GM23338 (cell line): ENCODE results near the gene IL22RA1. TPM values are rescaled to one million over a fixed set of nuclear protein-coding genes. Genes with fewer than 3 reads are reported as not detected.

Source experiments
- ATAC-seq: fragments of 200-7000 bp; cut with Tn5 transposase; 3 replicates; pipeline ENCODE4 v1.9.1; 2020
- DNase-seq: peaks from one replicate; pipeline ENCODE4 v3.0.0-alpha.2; 2015; ENCODE audit warnings: low spot score
- H2AFZ ChIP-seq: fragments of 200-600 bp; sonication (generic); 2 replicates; pipeline ENCODE4 v1.8.0; 2016; ENCODE audit warnings: antibody characterized with exemption, mild to moderate bottlenecking, moderate library complexity
- H3F3A ChIP-seq: fragments of 200-600 bp; sonication (generic); replicated peaks from 2 replicates; pipeline ENCODE4 v1.8.0; 2017; ENCODE audit warnings: antibody characterized with exemption, mixed run types, low read depth
- H3K27ac ChIP-seq: fragments of 200-600 bp; sonication (generic); 2 replicates; pipeline ENCODE4 v1.6.1; 2016; ENCODE audit warnings: low read depth
- H3K27me3 ChIP-seq: fragments of 200-600 bp; sonication (generic); 2 replicates; pipeline ENCODE4 v1.8.0; 2016; ENCODE audit warnings: mild to moderate bottlenecking, mixed run types, moderate library complexity; ENCODE audit not compliant: insufficient read depth
- H3K36me3 ChIP-seq: fragments of 200-600 bp; sonication (generic); 2 replicates; pipeline ENCODE4 v1.8.0; 2016; ENCODE audit warnings: mild to moderate bottlenecking; ENCODE audit not compliant: insufficient read depth
- H3K4me1 ChIP-seq: fragments of 200-600 bp; sonication (generic); 2 replicates; pipeline ENCODE4 v1.8.0; 2016; ENCODE audit warnings: mild to moderate bottlenecking, moderate library complexity; ENCODE audit not compliant: insufficient read depth
- H3K4me2 ChIP-seq: fragments of 200-600 bp; sonication (generic); 2 replicates; pipeline ENCODE4 v1.7.1; 2017; ENCODE audit warnings: mixed run types
- H3K4me3 ChIP-seq: fragments of 200-600 bp; sonication (generic); 2 replicates; pipeline ENCODE4 v1.6.1; 2016; ENCODE audit warnings: mixed run types
- H3K79me2 ChIP-seq: fragments of 200-600 bp; sonication (generic); replicated peaks from 2 replicates; pipeline ENCODE4 v1.8.0; 2017; ENCODE audit warnings: mild to moderate bottlenecking; ENCODE audit not compliant: insufficient read depth
- H3K9me2 ChIP-seq: fragments of 200-600 bp; sonication (generic); 2 replicates; pipeline ENCODE4 v1.8.0; 2017; ENCODE audit not compliant: insufficient read depth
- H4K20me1 ChIP-seq: fragments of 200-600 bp; sonication (generic); replicated peaks from 2 replicates; pipeline ENCODE4 v1.8.0; 2017; ENCODE audit warnings: mild to moderate bottlenecking; ENCODE audit not compliant: insufficient read depth
- H3K27ac Mint-ChIP-seq: 2 replicates; pipeline ENCODE4 v1.8.0; 2020; ENCODE audit warnings: inconsistent platforms, mild to moderate bottlenecking, moderate library complexity, mixed read lengths
- H3K27me3 Mint-ChIP-seq: 3 replicates; pipeline ENCODE4 v1.8.0; 2022; ENCODE audit warnings: low read depth, mild to moderate bottlenecking, moderate library complexity, mixed read lengths, inconsistent platforms; ENCODE audit not compliant: insufficient read depth, poor library complexity
- H3K36me3 Mint-ChIP-seq: 3 replicates; pipeline ENCODE4 v1.8.0; 2021; ENCODE audit warnings: low read depth, mild to moderate bottlenecking, inconsistent platforms, moderate library complexity, mixed read lengths
- H3K4me1 Mint-ChIP-seq: 3 replicates; pipeline ENCODE4 v1.8.0; 2020; ENCODE audit warnings: mild to moderate bottlenecking, inconsistent platforms, mixed read lengths
- H3K4me3 Mint-ChIP-seq: 3 replicates; pipeline ENCODE4 v1.8.0; 2021; ENCODE audit warnings: moderate library complexity, mild to moderate bottlenecking, inconsistent platforms, mixed read lengths
- H3K9me3 Mint-ChIP-seq: 3 replicates; pipeline ENCODE4 v1.8.0; 2020; ENCODE audit warnings: moderate library complexity, mild to moderate bottlenecking, inconsistent platforms, mixed read lengths
- CREB1 ChIP-seq: fragments of 250-450 bp; sonication (Bioruptor Pico); IDR thresholded peaks from 2 replicates; pipeline ENCODE4 v1.5.0; 2020; ENCODE audit warnings: low read depth, mild to moderate bottlenecking, moderate library complexity
- CTCF ChIP-seq, 2 experiments: fragments of 200-600 bp in 1 of 2; sonication (generic) in 1 of 2; conservative IDR thresholded peaks; 2 replicates each; pipeline versions ENCODE4 v1.5.1 to v1.6.1; 2016 to 2017; ENCODE audit warnings: antibody characterized with exemption in 2 of 2, low read depth in 2 of 2, mild to moderate bottlenecking in 2 of 2, moderate library complexity in 1 of 2
- ETS1 ChIP-seq: IDR thresholded peaks from 2 replicates; pipeline ENCODE4 v1.6.1; 2016; ENCODE audit warnings: antibody characterized with exemption
- EZH2 ChIP-seq: fragments of 200-600 bp; sonication (generic); IDR thresholded peaks from one replicate; pipeline ENCODE4 v1.8.0; 2017; ENCODE audit warnings: antibody characterized with exemption, mild to moderate bottlenecking, low read depth; ENCODE audit not compliant: unreplicated experiment
- EZH2phosphoT487 ChIP-seq: fragments of 200-600 bp; sonication (generic); IDR thresholded peaks from one replicate; pipeline ENCODE4 v1.8.1; 2018; ENCODE audit warnings: antibody characterized with exemption; ENCODE audit not compliant: unreplicated experiment
- JUNB ChIP-seq: IDR thresholded peaks from one replicate; pipeline ENCODE4 v1.6.1; 2016; ENCODE audit warnings: antibody characterized with exemption; ENCODE audit not compliant: unreplicated experiment
- NANOG ChIP-seq: IDR thresholded peaks from 2 replicates; pipeline ENCODE4 v1.6.1; 2016; ENCODE audit warnings: antibody characterized with exemption, borderline replicate concordance
- REST ChIP-seq: IDR thresholded peaks from one replicate; pipeline ENCODE4 v1.6.1; 2018; ENCODE audit warnings: antibody characterized with exemption; ENCODE audit not compliant: unreplicated experiment
- STAT1 ChIP-seq: IDR thresholded peaks from one replicate; pipeline ENCODE4 v1.6.1; 2016; ENCODE audit warnings: antibody characterized with exemption; ENCODE audit not compliant: unreplicated experiment
- ZNF114 ChIP-seq: fragments of 250-450 bp; sonication (Bioruptor Pico); IDR thresholded peaks from 2 replicates; pipeline ENCODE4 v1.5.0; 2020; ENCODE audit warnings: mild to moderate bottlenecking, moderate library complexity
- ZNF331 ChIP-seq: fragments of 250-450 bp; sonication (Bioruptor Pico); IDR thresholded peaks from 2 replicates; pipeline ENCODE4 v1.5.0; 2020; ENCODE audit warnings: low read depth, mild to moderate bottlenecking, moderate library complexity
- polyA plus RNA-seq: library from polyadenylated mRNA; unstranded; fragments of >200 nt; fragmentation: Nextera tagmentation; extraction: Ambion mirVana; gene quantifications from 2 replicates; pipeline ENCODE4 v1.2.1, GENCODE V29; 2016
- total RNA-seq: library from RNA; depleted of rRNA; stranded (reverse); fragments of >200 nt; shearing (Covaris generic); gene quantifications from 2 replicates; pipeline ENCODE4 v1.2.3, GENCODE V29; 2014
- TF ChIP-seq, protein P1 (sequence below): fragments of 250-450 bp; sonication (Bioruptor Pico); IDR thresholded peaks from 2 replicates; pipeline ENCODE4 v1.5.0; 2020; ENCODE audit warnings: mild to moderate bottlenecking, moderate library complexity

The IL22RA1 gene
- total and polyA plus RNA-seq, 2 experiments from 2014 or later: 0.11 to 0.28 TPM

DNA sequence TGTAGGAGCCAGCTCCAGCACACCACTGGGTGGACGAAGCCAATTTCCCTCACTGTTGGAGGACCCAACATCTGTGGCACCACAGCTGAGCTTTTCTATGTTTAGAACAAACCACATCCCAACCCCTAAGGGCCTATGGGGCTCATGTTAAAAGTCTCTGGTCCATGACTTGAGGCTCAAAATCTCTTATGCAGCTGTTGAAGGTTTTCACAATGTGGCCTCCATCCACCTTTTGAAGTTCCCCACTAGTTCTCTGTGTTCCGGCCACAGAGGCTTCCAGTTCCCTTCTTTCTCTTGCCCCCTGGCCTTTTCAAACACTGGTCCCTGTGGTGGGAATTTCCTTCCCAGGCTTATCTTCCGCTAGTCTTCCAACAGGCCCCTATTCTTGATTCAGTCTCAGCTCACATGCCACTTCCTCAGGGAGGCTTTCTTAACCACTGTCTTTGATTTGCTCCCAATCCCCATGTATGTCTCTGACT, 48.1 kb upstream of the IL22RA1 start (continued):
- TF ChIP-seq CTCF (conservative IDR thresholded peaks at IDR 0.05; ENCODE audit: low read depth in 2 of 2): no peak
- TF ChIP-seq ZNF114: no peak
- no peak for TF ChIP-seq ZNF331
- TF ChIP-seq EZH2phosphoT487: no peak

GRCh38 chr1:24189528-24189927, 46.6 kb upstream of the IL22RA1 start:
- Histone ChIP-seq H3K4me3 (no peak overlapping the region), H3K79me2 (0 out of 2 replicates have a peak, but pooled peaks cover 1% of the 10 kb centered on the region), H3K27ac (no peak overlapping the region), H3K9me2 (no peaks in the 10 kb centered on the region), H2AFZ (no peak overlapping the region), H4K20me1 (no peaks in the 10 kb centered on the region), H3K27me3 (no peaks in the 10 kb centered on the region), H3K4me2 (no peak overlapping the region), H3K4me1 (peaks cover 12% of the 10 kb centered on the region), H3F3A (no peaks in the 10 kb centered on the region), H3K36me3 (no peaks in the 10 kb centered on the region)
- no peak for TF ChIP-seq EZH2phosphoT487
- no peak for TF ChIP-seq NANOG
- TF ChIP-seq CREB1 (CRISPR knock-in tag): no peak
- no peak for TF ChIP-seq ZNF331
- no peak for TF ChIP-seq JUNB
- no peak for TF ChIP-seq EZH2
- TF ChIP-seq ETS1: no peak
- no peak for TF ChIP-seq REST
- no peak for TF ChIP-seq ZNF114
- TF ChIP-seq, protein P1, sequence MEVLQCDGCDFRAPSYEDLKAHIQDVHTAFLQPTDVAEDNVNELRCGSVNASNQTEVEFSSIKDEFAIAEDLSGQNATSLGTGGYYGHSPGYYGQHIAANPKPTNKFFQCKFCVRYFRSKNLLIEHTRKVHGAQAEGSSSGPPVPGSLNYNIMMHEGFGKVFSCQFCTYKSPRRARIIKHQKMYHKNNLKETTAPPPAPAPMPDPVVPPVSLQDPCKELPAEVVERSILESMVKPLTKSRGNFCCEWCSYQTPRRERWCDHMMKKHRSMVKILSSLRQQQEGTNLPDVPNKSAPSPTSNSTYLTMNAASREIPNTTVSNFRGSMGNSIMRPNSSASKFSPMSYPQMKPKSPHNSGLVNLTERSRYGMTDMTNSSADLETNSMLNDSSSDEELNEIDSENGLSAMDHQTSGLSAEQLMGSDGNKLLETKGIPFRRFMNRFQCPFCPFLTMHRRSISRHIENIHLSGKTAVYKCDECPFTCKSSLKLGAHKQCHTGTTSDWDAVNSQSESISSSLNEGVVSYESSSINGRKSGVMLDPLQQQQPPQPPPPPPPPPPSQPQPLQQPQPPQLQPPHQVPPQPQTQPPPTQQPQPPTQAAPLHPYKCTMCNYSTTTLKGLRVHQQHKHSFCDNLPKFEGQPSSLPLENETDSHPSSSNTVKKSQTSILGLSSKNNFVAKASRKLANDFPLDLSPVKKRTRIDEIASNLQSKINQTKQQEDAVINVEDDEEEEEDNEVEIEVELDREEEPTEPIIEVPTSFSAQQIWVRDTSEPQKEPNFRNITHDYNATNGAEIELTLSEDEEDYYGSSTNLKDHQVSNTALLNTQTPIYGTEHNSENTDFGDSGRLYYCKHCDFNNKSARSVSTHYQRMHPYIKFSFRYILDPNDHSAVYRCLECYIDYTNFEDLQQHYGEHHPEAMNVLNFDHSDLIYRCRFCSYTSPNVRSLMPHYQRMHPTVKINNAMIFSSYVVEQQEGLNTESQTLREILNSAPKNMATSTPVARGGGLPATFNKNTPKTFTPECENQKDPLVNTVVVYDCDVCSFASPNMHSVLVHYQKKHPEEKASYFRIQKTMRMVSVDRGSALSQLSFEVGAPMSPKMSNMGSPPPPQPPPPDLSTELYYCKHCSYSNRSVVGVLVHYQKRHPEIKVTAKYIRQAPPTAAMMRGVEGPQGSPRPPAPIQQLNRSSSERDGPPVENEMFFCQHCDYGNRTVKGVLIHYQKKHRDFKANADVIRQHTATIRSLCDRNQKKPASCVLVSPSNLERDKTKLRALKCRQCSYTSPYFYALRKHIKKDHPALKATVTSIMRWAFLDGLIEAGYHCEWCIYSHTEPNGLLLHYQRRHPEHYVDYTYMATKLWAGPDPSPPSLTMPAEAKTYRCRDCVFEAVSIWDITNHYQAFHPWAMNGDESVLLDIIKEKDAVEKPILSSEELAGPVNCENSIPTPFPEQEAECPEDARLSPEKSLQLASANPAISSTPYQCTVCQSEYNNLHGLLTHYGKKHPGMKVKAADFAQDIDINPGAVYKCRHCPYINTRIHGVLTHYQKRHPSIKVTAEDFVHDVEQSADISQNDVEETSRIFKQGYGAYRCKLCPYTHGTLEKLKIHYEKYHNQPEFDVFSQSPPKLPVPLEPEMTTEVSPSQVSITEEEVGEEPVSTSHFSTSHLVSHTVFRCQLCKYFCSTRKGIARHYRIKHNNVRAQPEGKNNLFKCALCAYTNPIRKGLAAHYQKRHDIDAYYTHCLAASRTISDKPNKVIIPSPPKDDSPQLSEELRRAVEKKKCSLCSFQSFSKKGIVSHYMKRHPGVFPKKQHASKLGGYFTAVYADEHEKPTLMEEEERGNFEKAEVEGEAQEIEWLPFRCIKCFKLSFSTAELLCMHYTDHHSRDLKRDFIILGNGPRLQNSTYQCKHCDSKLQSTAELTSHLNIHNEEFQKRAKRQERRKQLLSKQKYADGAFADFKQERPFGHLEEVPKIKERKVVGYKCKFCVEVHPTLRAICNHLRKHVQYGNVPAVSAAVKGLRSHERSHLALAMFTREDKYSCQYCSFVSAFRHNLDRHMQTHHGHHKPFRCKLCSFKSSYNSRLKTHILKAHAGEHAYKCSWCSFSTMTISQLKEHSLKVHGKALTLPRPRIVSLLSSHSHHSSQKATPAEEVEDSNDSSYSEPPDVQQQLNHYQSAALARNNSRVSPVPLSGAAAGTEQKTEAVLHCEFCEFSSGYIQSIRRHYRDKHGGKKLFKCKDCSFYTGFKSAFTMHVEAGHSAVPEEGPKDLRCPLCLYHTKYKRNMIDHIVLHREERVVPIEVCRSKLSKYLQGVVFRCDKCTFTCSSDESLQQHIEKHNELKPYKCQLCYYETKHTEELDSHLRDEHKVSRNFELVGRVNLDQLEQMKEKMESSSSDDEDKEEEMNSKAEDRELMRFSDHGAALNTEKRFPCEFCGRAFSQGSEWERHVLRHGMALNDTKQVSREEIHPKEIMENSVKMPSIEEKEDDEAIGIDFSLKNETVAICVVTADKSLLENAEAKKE (CRISPR knock-in tag): no peak
- no peak for TF ChIP-seq STAT1
- peaks cover 10% of the 10 kb centered on the region for H3K4me1 Mint-ChIP-seq
- H3K27me3 Mint-ChIP-seq: peaks cover 18% of the 10 kb centered on the region
- H3K27ac Mint-ChIP-seq: no peak overlapping the region
- H3K4me3 Mint-ChIP-seq: no peak overlapping the region
- no peak for ATAC-seq
- no peaks in the 10 kb centered on the region; the same call in 2 of the 3 replicates for H3K36me3 Mint-ChIP-seq
- DNase-seq: no peak
- no peaks in the 10 kb centered on the region; the same call in 2 of the 3 replicates for H3K9me3 Mint-ChIP-seq
